ENCODE results near the gene PLEKHG3. TPM values are rescaled to one million over a fixed set of nuclear protein-coding genes. Genes with fewer than 3 reads are reported as not detected.

The PLEKHG3 gene
- polyA plus RNA-seq, 3 donors = 6.3 to 21.6 (median 13.0) TPM

GRCh38 chr14:64760916-64761315, 56.7 kb downstream of the PLEKHG3 start:
- no peak overlapping the region for H2AFZ ChIP-seq (ENCODE audit: insufficient read depth, low read depth, low read length, poor library complexity, severe bottlenecking)
- intact Hi-C loops (cut with micrococcal nuclease) = no loop called here
- Mint-ChIP-seq H3K9me3 (peaks cover 0 to 5% (median 0%) of the 10 kb centered on the region in 7 donors), H3K4me1 (peaks cover 25% of the 10 kb centered on the region), H3K36me3 (no peaks in the 10 kb centered on the region), H3K4me3 (peak overlapping the region in 1 of 2 donors; percentile 63), H3K27me3 (ENCODE audit: low read depth in 3 of 3) (peaks cover 30 to 47% (median 45%) of the 10 kb centered on the region in 3 donors), H3K27ac (no peak overlapping the region)
- TF ChIP-seq CTCF (IDR thresholded peaks at IDR 0.05) = no peak
- WGBS (ENCODE audit: insufficient coverage) = 92% methylated on average over 5 of the region's 5 CpGs
- no peak overlapping the region for H3K4me2 ChIP-seq (replicated peaks; ENCODE audit: extremely low read depth, low read length, poor library complexity, severe bottlenecking)
- no peaks in the 10 kb centered on the region for H3K36me3 ChIP-seq (replicated peaks in 1 of 2; ENCODE audit: control insufficient read depth in 1 of 2, insufficient read depth in 2 of 2, low read length in 2 of 2)
- no peak overlapping the region for H3K4me3 ChIP-seq (replicated peaks in 1 of 3; ENCODE audit: low read depth in 2 of 3, low read length in 3 of 3)
- peaks cover 6 to 10% of the 10 kb centered on the region in 2 donors for H3K4me1 ChIP-seq (ENCODE audit: control insufficient read depth in 1 of 2, insufficient read depth in 2 of 2, low read length in 2 of 2)
- no peak overlapping the region for H3K27ac ChIP-seq (ENCODE audit: low read depth in 1 of 2, low read length in 2 of 2)
- DNase-seq = no peak
- no peaks in the 10 kb centered on the region for H3K79me2 ChIP-seq (ENCODE audit: insufficient read depth, low read length)
- H3K9me3 ChIP-seq (replicated peaks in 1 of 2; ENCODE audit: control insufficient read depth in 1 of 2, insufficient read depth in 1 of 2, low read length in 2 of 2) = no peaks in the 10 kb centered on the region
- no peaks in the 10 kb centered on the region for H4K20me1 ChIP-seq (ENCODE audit: insufficient read depth, low read length)
- H3K9ac ChIP-seq (ENCODE audit: insufficient read depth, low read length, poor library complexity, severe bottlenecking) = no peak overlapping the region
- H3K27me3 ChIP-seq (ENCODE audit: control insufficient read depth in 2 of 2, insufficient read depth in 2 of 2, low read length in 2 of 2) = peaks cover 0 to 28% of the 10 kb centered on the region in 2 donors

GRCh38 chr14:64761441-64762043, 57.3 kb downstream of the PLEKHG3 start:
- WGBS (ENCODE audit: insufficient coverage) = 73% methylated on average over 2 of the region's 5 CpGs
- H3K4me3 ChIP-seq (replicated peaks in 1 of 3; ENCODE audit: low read depth in 2 of 3, low read length in 3 of 3) = no peak overlapping the region
- TF ChIP-seq CTCF (IDR thresholded peaks at IDR 0.05) = no peak
- intact Hi-C loops (cut with micrococcal nuclease) = no loop called here
- Mint-ChIP-seq H3K4me3 (peak overlapping the region in 1 of 2 donors; percentile 63), H3K9me3 (peaks cover 0 to 5% (median 0%) of the 10 kb centered on the region in 7 donors), H3K36me3 (no peaks in the 10 kb centered on the region), H3K27me3 (ENCODE audit: low read depth in 3 of 3) (peaks cover 30 to 48% (median 47%) of the 10 kb centered on the region in 3 donors), H3K27ac (peak overlapping the region in 2 of 7 donors; percentile 47 to 55), H3K4me1 (peaks cover 25% of the 10 kb centered on the region)
- no peak overlapping the region for H3K9ac ChIP-seq (ENCODE audit: insufficient read depth, low read length, poor library complexity, severe bottlenecking)
- no peak for DNase-seq
- H3K4me2 ChIP-seq (replicated peaks; ENCODE audit: extremely low read depth, low read length, poor library complexity, severe bottlenecking) = no peak overlapping the region
- no peaks in the 10 kb centered on the region for H3K9me3 ChIP-seq (replicated peaks in 1 of 2; ENCODE audit: control insufficient read depth in 1 of 2, insufficient read depth in 1 of 2, low read length in 2 of 2)
- no peak overlapping the region for H3K27ac ChIP-seq (ENCODE audit: low read depth in 1 of 2, low read length in 2 of 2)
- H2AFZ ChIP-seq (ENCODE audit: insufficient read depth, low read depth, low read length, poor library complexity, severe bottlenecking) = no peak overlapping the region
- no peaks in the 10 kb centered on the region for H3K79me2 ChIP-seq (ENCODE audit: insufficient read depth, low read length)
- no peaks in the 10 kb centered on the region for H4K20me1 ChIP-seq (ENCODE audit: insufficient read depth, low read length)
- H3K4me1 ChIP-seq (ENCODE audit: control insufficient read depth in 1 of 2, insufficient read depth in 2 of 2, low read length in 2 of 2) = peaks cover 6 to 10% of the 10 kb centered on the region in 2 donors
- no peaks in the 10 kb centered on the region for H3K36me3 ChIP-seq (replicated peaks in 1 of 2; ENCODE audit: control insufficient read depth in 1 of 2, insufficient read depth in 2 of 2, low read length in 2 of 2)
- H3K27me3 ChIP-seq (ENCODE audit: control insufficient read depth in 2 of 2, insufficient read depth in 2 of 2, low read length in 2 of 2) = peaks cover 0 to 28% of the 10 kb centered on the region in 2 donors

All from CD14-positive monocyte (primary cell).